Measurements from ENCODE around the gene RNASE13. TPM values are rescaled to one million over a fixed set of nuclear protein-coding genes. Genes with fewer than 3 reads are reported as not detected.

The RNASE13 gene
- total and polyA plus RNA-seq, 2 experiments from 2014 or later = not detected

- Mint-ChIP-seq H3K27me3 (ENCODE audit: insufficient read depth, low read depth, poor library complexity) (peaks cover 6% of the 10 kb centered on the region), H3K9me3 (no peaks in the 10 kb centered on the region; the same call in 1 of the 3 replicates), H3K4me3 (no peak overlapping the region), H3K36me3 (ENCODE audit: low read depth) (peaks cover 88% of the 10 kb centered on the region), H3K4me1 (peaks cover 6% of the 10 kb centered on the region), H3K27ac (no peak overlapping the region)
- H3K4me3 ChIP-seq = no peak overlapping the region
- ATAC-seq (no peak), DNase-seq (ENCODE audit: low spot score) (no peak)
- no peaks in the 10 kb centered on the region for H3F3A ChIP-seq (replicated peaks; ENCODE audit: low read depth)
- H3K9me2 ChIP-seq (ENCODE audit: insufficient read depth) = no peaks in the 10 kb centered on the region
- H3K4me2 ChIP-seq = no peak overlapping the region
- no peak overlapping the region for H2AFZ ChIP-seq
- H3K27ac ChIP-seq (ENCODE audit: low read depth) = no peak overlapping the region
- no peaks in the 10 kb centered on the region for H3K4me1 ChIP-seq (ENCODE audit: insufficient read depth)
- TF ChIP-seq CREB1 (CRISPR knock-in tag; IDR thresholded peaks at IDR 0.05; ENCODE audit: low read depth) (no peak), EZH2phosphoT487 (IDR thresholded peaks at IDR 0.05; ENCODE audit: unreplicated experiment) (no peak), ZNF114 (CRISPR knock-in tag; IDR thresholded peaks at IDR 0.05) (no peak), EZH2 (IDR thresholded peaks at IDR 0.05; ENCODE audit: low read depth, unreplicated experiment) (no peak), ZNF462 (CRISPR knock-in tag; IDR thresholded peaks at IDR 0.05) (no peak), NANOG (IDR thresholded peaks at IDR 0.05; ENCODE audit: borderline replicate concordance) (no peak), ZNF331 (CRISPR knock-in tag; IDR thresholded peaks at IDR 0.05; ENCODE audit: low read depth) (no peak), REST (IDR thresholded peaks at IDR 0.05; ENCODE audit: unreplicated experiment) (no peak), POLR2AphosphoS5 (IDR thresholded peaks at IDR 0.05; ENCODE audit: low read depth) (no peak), JUNB (IDR thresholded peaks at IDR 0.05; ENCODE audit: unreplicated experiment) (no peak), STAT1 (IDR thresholded peaks at IDR 0.05; ENCODE audit: unreplicated experiment) (no peak), CTCF (conservative IDR thresholded peaks at IDR 0.05; ENCODE audit: low read depth in 2 of 2) (no peak)
- no peaks in the 10 kb centered on the region for H3K79me2 ChIP-seq (replicated peaks; ENCODE audit: insufficient read depth)
- H4K20me1 ChIP-seq (replicated peaks; ENCODE audit: insufficient read depth) = peaks cover 3% of the 10 kb centered on the region
- no peaks in the 10 kb centered on the region for H3K27me3 ChIP-seq (ENCODE audit: insufficient read depth)
- H3K36me3 ChIP-seq (ENCODE audit: insufficient read depth) = peaks cover 20% of the 10 kb centered on the region; the same call in 1 of the 2 replicates
These were observed 43.7 kb upstream of the RNASE13 start for GRCh38 chr14:21078287-21078686.
